GM18873 (cell line): Measurements from ENCODE around the gene ATP1A1.

Source experiments
- ATAC-seq: cut with Tn5 transposase; IDR thresholded peaks from one replicate; pipeline ENCODE4 v1.9.1; 2021; ENCODE audit warnings: mild to moderate bottlenecking, moderate library complexity, moderate number of reproducible peaks; ENCODE audit not compliant: unreplicated experiment, low FRiP score

The ATP1A1 gene

GRCh38 chr1:116372651-116373430 lies at the start of gene ATP1A1:
Gene ATP1A1 (plus strand): TSS chr1:116373244. CDS start chr1:116373512, 268 bp downstream.
- ATAC-seq: peak; percentile 60

DNA sequence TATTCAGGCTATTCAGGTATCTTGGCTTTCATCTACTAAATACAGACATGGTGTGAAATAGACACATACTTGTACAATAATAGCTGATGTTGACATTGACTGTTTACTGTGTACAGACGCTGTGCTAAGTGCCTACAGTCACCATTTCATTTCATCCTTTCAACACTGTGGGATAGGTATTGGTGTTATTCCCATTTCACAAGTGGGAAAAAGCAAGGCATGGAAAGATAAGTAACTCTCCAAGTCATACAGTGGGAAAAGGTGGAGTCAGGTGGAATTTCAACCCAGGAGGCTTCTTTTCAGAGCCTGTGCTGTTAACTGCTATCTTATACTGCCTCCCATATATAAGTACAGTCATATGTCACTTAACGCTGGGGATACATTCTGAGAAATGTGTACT lies 49.6 kb upstream of the ATP1A1 start:
- no peak for ATAC-seq

DNA sequence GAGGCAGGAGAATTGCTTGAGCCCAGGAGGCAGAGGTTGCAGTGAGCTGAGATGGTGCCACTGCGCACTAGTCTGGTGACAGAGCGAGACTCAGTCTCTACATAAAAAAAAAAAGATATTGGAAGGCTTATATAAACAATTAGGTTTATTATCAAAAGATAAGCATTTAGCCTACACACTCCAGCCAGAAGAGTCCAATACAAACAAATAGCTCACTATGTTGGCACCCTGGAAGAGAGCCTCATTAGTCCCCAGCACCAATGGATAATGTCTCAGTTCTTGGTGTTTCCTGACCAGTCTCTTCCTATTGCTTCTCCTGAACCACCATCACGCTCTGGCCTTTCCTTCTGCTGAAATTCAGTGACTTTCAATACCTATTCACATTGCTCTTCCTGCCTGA lies 48.6 kb upstream of the ATP1A1 start:
- ATAC-seq: no peak

GRCh38 chr1:116325104-116325503 lies 47.9 kb upstream of the ATP1A1 start:
- no peak for ATAC-seq

GRCh38 chr1:116325922-116326321 lies 47.1 kb upstream of the ATP1A1 start:
- ATAC-seq: no peak

DNA sequence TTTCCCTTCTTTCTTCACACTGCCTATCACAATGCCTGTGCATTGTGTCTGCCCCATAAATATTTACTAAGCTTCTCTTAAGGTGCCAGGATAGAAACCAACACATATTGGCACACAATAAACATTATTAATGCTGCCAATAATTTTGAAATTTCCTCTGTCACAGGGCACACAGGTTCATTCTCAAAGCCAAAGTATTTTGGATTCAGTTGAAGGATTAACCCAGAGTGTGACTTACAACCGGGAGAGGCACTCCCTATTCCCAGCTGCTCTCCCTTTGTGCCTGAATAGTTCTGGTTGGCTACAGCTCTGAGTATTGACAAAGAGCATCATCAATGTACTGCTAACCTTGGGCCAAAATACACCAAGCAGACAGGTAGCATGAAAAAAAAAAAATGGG lies 46.6 kb upstream of the ATP1A1 start:
- no peak for ATAC-seq

DNA sequence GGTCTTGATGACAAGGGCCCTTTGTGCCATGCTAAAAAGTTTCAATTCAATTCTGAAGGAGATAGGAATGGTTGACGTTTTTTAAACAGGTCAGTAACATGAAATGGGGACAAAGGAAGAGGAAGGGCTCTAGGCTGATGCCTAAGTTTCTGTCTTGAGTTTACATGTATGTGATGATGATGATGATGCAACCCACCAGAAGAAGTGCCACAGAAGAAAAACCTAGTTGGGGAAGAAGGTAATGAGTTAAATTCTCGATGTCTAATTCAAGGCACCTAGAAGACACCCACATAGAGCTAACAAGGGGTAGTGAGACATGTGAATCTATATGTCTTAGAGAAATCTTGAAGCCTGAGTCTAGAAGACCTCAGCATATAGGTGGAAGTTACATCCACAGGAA lies 44.4 kb upstream of the ATP1A1 start:
- ATAC-seq: no peak

DNA sequence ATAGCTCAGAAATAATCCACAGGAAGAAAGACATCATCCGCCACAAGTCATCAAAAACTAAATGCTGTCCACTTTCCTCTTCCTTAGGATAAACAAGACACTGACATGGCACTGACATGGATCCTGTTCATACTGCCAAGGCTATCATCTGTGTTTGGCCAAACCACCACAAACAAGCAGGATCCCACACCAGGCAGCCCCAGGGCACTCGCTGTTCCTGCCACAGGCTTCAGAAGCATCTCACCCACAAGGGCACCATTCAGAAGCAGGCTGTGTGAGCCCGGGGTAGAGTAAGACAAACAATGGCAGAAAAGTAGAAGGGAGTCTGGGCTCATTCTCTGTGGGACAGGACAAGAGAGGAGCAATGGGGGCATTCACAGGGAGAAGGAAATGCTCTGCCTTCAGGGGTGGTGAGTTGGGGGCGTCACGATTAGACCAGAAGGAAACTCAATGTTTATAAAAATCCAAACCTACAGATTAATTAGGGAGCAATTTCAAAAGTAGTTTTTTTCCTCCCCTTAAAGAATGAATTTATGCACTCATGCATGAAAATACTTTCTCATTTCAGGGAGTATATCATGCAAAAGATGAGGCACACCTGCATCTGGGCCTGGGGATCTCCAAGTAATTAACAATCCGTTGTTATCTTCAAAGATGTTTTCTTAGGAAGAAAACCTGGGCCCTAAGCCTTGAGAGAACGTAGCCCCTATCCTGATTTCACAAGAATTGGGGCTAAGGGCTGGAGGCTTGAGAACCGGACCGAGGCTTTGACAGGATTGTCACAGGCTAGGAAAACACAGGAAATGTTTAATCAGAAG lies 43.3 kb upstream of the ATP1A1 start:
- ATAC-seq: no peak

DNA sequence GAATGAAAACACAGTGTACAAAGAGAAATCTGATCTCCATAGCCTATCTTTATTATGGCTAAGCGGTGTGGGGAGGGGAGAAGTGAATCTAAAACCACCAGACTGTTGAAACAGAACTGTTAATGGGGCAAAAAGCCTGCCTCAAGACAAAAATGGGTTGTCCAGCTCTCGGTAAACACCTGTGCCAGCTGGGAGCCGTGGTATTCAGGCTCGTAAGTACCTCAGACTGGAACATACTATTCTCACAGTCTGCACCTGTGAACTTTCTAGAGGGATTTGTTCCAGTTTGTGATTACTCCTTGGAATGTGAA lies 42.7 kb upstream of the ATP1A1 start:
- ATAC-seq: no peak

GRCh38 chr1:116330846-116331245 lies 42.2 kb upstream of the ATP1A1 start:
- no peak for ATAC-seq

DNA sequence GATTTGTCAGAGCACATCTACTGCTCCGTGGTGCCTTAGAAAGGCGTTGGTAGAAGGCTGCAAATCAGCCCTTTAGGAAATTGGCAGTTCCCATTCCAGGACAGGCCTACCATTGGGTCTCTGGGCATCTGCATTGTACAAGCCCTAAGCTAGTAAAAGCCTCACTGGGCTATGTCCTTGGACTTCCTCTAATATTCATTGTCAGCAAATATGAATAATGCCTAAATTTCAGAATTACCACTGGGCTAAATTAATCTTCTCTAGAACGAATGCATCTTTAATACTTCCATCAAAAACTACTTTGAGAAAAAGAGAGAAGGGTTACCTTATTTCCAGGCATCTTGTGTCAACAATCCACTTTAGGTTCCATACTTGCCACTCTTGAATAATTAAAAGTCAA lies 41.5 kb upstream of the ATP1A1 start:
- no peak for ATAC-seq

GRCh38 chr1:116332451-116332850 lies 40.6 kb upstream of the ATP1A1 start:
- ATAC-seq: no peak

DNA sequence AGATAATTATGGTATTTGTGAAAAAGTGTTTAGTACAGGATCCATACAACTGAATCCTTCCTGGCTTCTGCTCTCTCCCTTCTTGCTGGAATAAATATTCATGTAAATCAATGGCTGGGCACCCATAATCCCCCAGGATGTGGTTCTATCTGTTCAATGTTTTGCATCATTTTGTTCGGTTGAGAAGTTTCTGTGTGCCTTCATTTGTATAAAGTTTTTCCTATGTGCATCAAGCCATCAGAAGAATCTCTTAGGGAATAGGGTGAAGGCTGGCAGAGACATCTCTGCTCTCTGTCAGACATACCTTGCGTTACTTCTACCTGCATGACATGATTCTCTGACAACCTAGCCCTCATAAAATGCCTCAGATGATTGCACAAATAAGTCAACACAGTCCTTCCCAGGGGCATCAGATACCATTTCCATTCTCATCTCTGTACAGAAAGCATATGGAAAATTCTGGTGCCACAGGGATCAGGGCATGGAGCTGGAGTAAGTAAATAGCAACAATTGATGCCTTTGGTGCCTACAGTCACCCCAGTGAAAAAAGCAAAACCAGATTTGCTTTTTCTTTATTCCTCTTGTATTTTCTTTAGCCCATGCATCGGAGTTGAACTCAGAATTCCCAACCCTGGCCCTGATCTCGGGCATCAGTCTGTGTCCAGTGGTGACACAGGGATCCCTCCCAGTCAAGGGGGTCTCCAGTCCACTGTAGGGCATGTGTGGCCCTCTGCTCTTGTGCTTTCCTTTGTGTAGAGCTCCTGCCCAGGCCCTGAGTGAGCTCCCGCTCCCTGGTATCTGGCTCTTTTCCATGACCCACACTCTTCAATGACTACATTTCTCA lies 39.7 kb upstream of the ATP1A1 start:
- no peak for ATAC-seq

DNA sequence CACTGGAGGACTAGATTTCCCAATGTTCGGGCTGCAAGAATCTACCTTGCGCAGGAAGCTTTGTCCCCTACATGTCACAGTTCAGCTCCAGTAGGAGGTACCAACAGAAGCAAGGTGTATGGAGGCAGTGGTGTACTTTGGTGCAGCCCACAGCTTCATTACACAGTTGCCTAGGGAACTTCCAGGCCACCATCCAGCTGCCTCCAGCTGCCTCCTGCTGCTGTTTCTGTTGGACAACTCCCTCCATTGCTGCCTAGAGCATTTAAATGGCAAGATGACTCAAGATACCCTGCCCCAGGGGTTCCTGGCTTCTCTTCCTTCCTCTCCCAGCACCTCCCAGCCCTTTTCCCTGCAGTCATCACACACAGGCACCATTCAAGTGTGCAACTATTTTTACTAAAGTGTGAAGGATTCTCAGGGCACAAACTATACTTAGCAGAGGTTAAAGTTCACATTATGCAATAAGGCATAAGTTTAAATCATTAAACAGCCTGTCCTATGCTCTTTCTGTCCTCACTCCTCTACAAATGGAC lies 39.0 kb upstream of the ATP1A1 start:
- no peak for ATAC-seq

DNA sequence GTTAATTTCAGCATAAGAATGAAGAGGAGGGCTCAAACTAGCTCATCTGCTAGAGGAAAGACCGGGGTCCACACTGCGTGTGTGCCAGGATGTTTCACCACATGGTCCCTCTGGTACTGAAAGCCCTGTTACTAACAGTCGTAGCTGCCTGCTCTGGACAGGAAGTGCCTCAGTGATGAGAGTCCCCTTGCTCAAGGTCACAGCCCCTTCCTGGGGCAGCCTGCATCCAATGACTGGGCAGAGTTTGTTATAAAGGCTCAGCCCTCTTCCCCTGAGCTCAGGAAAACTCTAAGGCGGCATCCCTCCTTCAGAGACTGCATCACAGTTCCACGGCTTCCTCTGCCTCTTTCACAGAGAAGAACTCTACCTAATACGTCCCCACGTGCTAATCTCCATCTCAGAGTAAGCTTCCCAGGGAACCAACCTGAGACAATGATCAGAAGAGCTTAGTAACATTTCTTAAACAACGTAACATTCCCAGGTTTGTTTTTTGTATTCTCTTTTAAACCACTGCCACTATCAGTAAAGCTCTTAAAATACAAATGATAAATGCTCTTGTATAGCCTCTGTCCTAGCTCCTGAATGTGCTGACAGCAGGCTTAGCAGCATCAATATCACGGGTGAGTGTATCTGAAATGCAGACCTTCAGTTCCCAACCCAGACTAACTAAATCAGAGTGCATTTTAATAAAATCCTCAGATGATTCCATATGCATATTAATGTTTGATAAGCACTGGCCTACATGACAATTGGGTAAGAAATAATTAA lies 38.0 kb upstream of the ATP1A1 start:
- ATAC-seq: no peak

GRCh38 chr1:116335850-116336624 lies 37.0 kb upstream of the ATP1A1 start:
- no peak for ATAC-seq

GRCh38 chr1:116337398-116337797 lies 35.6 kb upstream of the ATP1A1 start:
- no peak for ATAC-seq

- no peak for ATAC-seq
Observed at GRCh38 chr1:116338400-116338799, 34.6 kb upstream of the ATP1A1 start.

GRCh38 chr1:116340506-116341231 lies 32.4 kb upstream of the ATP1A1 start:
- no peak for ATAC-seq
